ENCODE data around the gene SLC46A1. TPM values are rescaled to one million over a fixed set of nuclear protein-coding genes. Genes with fewer than 3 reads are reported as not detected.

Gene SLC46A1
- total and polyA plus RNA-seq, 9 of the 15 experiments (the other 6 are each of a cell fraction or from before 2014, with no cell fraction given) = 0.24 to 5.5 (median 3.1) TPM

DNA sequence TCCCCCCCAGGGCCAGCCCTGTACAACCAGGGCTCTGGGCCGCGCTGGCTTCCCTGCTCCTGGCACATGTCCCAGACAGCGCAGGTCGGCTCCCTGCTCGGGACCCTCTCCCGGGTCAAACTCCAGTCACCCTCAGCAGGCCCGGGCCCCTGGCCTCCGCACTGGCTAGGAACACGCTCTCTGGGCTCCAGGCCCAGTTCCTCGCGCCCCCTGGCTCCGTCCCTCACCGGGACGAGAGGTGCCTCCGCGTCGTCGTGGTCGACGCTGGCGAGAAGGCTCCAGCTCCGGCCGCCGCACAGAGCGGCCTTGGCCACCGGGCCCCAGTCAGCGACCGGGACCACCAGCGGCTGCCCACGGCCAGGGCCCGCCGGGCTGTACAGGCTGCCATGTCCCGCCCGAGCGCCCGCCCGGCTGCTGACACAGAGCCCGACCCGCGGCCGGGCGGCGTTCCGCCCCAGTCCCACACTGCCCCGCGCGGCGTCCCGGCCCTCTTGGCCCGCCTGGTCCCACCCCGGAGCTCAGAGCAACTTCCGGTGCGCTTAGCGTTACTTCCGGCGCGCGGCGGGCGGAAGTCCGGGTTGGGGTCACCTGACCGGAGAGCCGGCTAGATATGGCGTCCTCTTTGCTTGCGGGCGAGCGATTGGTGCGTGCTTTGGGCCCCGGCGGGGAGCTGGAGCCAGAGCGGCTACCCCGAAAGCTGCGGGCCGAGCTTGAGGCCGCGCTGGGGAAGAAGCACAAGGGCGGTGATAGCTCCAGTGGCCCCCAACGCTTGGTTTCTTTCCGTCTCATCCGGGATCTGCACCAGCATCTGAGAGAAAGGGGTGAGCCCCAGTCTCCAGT lies 48.7 kb downstream of the SLC46A1 start, which contains the start of gene POLDIP2 (continued):
- TF ChIP-seq, protein P1, sequence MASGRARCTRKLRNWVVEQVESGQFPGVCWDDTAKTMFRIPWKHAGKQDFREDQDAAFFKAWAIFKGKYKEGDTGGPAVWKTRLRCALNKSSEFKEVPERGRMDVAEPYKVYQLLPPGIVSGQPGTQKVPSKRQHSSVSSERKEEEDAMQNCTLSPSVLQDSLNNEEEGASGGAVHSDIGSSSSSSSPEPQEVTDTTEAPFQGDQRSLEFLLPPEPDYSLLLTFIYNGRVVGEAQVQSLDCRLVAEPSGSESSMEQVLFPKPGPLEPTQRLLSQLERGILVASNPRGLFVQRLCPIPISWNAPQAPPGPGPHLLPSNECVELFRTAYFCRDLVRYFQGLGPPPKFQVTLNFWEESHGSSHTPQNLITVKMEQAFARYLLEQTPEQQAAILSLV (tag; IDR thresholded peaks at IDR 0.05) = no peak
- TF ChIP-seq PCBP1 (IDR thresholded peaks at IDR 0.05; ENCODE audit: low read depth, low read length, poor library complexity, severe bottlenecking) = peak; percentile 73
- no peak for TF ChIP-seq EHMT2 (IDR thresholded peaks at IDR 0.05)
- no peak for TF ChIP-seq GABPB2 (CRISPR knock-in tag; conservative IDR thresholded peaks at IDR 0.05)
- TF ChIP-seq CHD2 (IDR thresholded peaks at IDR 0.05; ENCODE audit: low read depth, low read length) = no peak
- TF ChIP-seq, protein P2, sequence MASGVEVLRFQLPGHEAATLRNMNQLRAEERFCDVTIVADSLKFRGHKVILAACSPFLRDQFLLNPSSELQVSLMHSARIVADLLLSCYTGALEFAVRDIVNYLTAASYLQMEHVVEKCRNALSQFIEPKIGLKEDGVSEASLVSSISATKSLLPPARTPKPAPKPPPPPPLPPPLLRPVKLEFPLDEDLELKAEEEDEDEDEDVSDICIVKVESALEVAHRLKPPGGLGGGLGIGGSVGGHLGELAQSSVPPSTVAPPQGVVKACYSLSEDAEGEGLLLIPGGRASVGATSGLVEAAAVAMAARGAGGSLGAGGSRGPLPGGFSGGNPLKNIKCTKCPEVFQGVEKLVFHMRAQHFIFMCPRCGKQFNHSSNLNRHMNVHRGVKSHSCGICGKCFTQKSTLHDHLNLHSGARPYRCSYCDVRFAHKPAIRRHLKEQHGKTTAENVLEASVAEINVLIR (CRISPR knock-in tag; IDR thresholded peaks at IDR 0.05) = peak; percentile 74
- TF ChIP-seq NUFIP1 (IDR thresholded peaks at IDR 0.05; ENCODE audit: partially characterized antibody) = no peak
- TF ChIP-seq, protein P3, sequence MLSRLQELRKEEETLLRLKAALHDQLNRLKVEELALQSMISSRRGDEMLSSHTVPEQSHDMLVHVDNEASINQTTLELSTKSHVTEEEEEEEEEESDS (CRISPR knock-in tag; IDR thresholded peaks at IDR 0.05) = no peak
- peak; percentile 78 for TF ChIP-seq POLR2AphosphoS5 (IDR thresholded peaks at IDR 0.05; ENCODE audit: control insufficient read depth, insufficient read depth, low read depth, low read length)
- no peak for TF ChIP-seq ZNF324 (CRISPR knock-in tag; IDR thresholded peaks at IDR 0.05)
- no peak for TF ChIP-seq MXI1 (IDR thresholded peaks at IDR 0.05; ENCODE audit: low read depth, low read length)
- TF ChIP-seq, protein P4, sequence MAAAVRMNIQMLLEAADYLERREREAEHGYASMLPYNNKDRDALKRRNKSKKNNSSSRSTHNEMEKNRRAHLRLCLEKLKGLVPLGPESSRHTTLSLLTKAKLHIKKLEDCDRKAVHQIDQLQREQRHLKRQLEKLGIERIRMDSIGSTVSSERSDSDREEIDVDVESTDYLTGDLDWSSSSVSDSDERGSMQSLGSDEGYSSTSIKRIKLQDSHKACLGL (CRISPR knock-in tag; IDR thresholded peaks at IDR 0.05; ENCODE audit: borderline replicate concordance, poor library complexity, severe bottlenecking) = no peak
- peak; percentile 66 to 95; a peak in 3 of 4 replicates for TF ChIP-seq NONO (IDR thresholded peaks at IDR 0.05; ENCODE audit: low read depth in 2 of 2, low read length in 1 of 2)
- TF ChIP-seq MCM3 (IDR thresholded peaks at IDR 0.05) = no peak
- peak; percentile 74 to 76; a peak in 3 of 4 replicates for TF ChIP-seq FOXK2 (conservative IDR thresholded peaks at IDR 0.05 in 1 of 2, IDR thresholded peaks at IDR 0.05 in 1 of 2; ENCODE audit: low read depth in 2 of 2)
- TF ChIP-seq, protein P5, sequence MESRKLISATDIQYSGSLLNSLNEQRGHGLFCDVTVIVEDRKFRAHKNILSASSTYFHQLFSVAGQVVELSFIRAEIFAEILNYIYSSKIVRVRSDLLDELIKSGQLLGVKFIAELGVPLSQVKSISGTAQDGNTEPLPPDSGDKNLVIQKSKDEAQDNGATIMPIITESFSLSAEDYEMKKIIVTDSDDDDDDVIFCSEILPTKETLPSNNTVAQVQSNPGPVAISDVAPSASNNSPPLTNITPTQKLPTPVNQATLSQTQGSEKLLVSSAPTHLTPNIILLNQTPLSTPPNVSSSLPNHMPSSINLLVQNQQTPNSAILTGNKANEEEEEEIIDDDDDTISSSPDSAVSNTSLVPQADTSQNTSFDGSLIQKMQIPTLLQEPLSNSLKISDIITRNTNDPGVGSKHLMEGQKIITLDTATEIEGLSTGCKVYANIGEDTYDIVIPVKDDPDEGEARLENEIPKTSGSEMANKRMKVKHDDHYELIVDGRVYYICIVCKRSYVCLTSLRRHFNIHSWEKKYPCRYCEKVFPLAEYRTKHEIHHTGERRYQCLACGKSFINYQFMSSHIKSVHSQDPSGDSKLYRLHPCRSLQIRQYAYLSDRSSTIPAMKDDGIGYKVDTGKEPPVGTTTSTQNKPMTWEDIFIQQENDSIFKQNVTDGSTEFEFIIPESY (CRISPR knock-in tag; IDR thresholded peaks at IDR 0.05) = no peak
- no peak for TF ChIP-seq NFATC3 (IDR thresholded peaks at IDR 0.05)
- peak; percentile 86 for TF ChIP-seq DIDO1 (tag; IDR thresholded peaks at IDR 0.05; ENCODE audit: low read depth)
- TF ChIP-seq CBX5 (IDR thresholded peaks at IDR 0.05; ENCODE audit: borderline replicate concordance, low read depth) = no peak
- TF ChIP-seq PTTG1 (tag; IDR thresholded peaks at IDR 0.05; ENCODE audit: low read depth) = no peak

Measured in K562 (cell line).